Ovary (tissue), 9 donors: ENCODE results near the gene MAST3. TPM values are rescaled to one million over a fixed set of nuclear protein-coding genes. Genes with fewer than 3 reads are reported as not detected.

Experiments
- DNase-seq, 5 donors: peaks; one replicate each; pipeline ENCODE4 v3.0.0-alpha.2; 2019 to 2020
- H3K27ac ChIP-seq, 2 donors: fragments of 200-600 bp; one replicate each; pipeline versions ENCODE4 v1.5.1 to v1.8.0; 2019 to 2022
- H3K27me3 ChIP-seq: fragments of 200-600 bp; one replicate; pipeline ENCODE4 v1.8.0; 2022
- H3K36me3 ChIP-seq: fragments of 200-600 bp; sonication (generic); one replicate; pipeline ENCODE4 v1.5.1; 2019
- H3K4me1 ChIP-seq: one replicate; pipeline ENCODE4 v1.8.1; 2013; ENCODE audit warnings: mild to moderate bottlenecking, moderate library complexity; ENCODE audit not compliant: insufficient read depth
- H3K4me3 ChIP-seq: fragments of 200-600 bp; sonication (generic); one replicate; pipeline ENCODE4 v1.5.1; 2017
- H3K9me3 ChIP-seq, 2 donors: fragments of 200-600 bp in 1 of 2; sonication (generic) in 1 of 2; one replicate each; pipeline versions ENCODE4 v1.5.1 to v1.8.1; 2013 to 2019; ENCODE audit warnings: mild to moderate bottlenecking in 1 of 2, moderate library complexity in 1 of 2
- EP300 ChIP-seq: sonication (generic); formaldehyde crosslinking; IDR thresholded peaks from one replicate; pipeline ENCODE4 v1.6.1; 2017; ENCODE audit warnings: antibody characterized with exemption
- POLR2A ChIP-seq: fragments of 450-650 bp; IDR thresholded peaks from one replicate; pipeline ENCODE4 v1.6.1; 2017; ENCODE audit warnings: antibody characterized with exemption, mild to moderate bottlenecking, moderate library complexity
- WGBS, 3 donors: extraction: QIAGEN DNeasy Blood & Tissue Kit in 1 of 3; methylation state at CpG; one replicate each; pipeline versions ENCODE4 v1.1.5 to v1.1.7; 2013 to 2017; 5-methylcytosine and 5-hydroxymethylcytosine counted together
- intact Hi-C, 4 donors: fragments of 100-400 bp; cut with DNase I; formaldehyde crosslinking; loops; one replicate each; pipeline versions ENCODE4 v1.11.0 to v1.15.1; 2022 to 2023
- polyA plus RNA-seq, 2 donors: library from polyadenylated mRNA; stranded (reverse); fragments of 200-250 nt in 1 of 2; fragments of 350-450 nt in 1 of 2; fragmentation: Illumina TruSeq in 1 of 2; extraction: RNeasy Lipid Tissue Mini Kit (QIAGEN cat#74804) in 1 of 2; gene quantifications; one replicate each; pipeline ENCODE4 v1.2.3, GENCODE V29; 2013 to 2014
- total RNA-seq, 7 donors: library from RNA; depleted of rRNA in 2 of 7; stranded (reverse); fragments of >200 nt in 2 of 7; fragmentation: NEBNext Ultra II Directional in 3 of 7; extraction: Animal tissue kit (Norgen Biotek cat#: 25700) in 3 of 7; gene quantifications; one replicate each; pipeline versions ENCODE4 v1.1.0 to v1.2.4, GENCODE V29; 2016 to 2023
- TF ChIP-seq, protein P1 (sequence below), 3 donors: fragments of 450-650 bp in 2 of 3; fragments of 200-600 bp in 1 of 3; IDR thresholded peaks; one replicate each; pipeline versions ENCODE4 v1.5.1 to v1.8.0; 2016 to 2022; ENCODE audit warnings: antibody characterized with exemption in 3 of 3, mild to moderate bottlenecking in 1 of 3
- donor health status: DM: no; HTN: no; CAD: no; lungs with moderate emphysema.
- donor health status: DM: no; HTN: no; CAD: no.
- donor health status: Bipolar disorder and iron deficiency.
- donor health status: DM: yes; HTN: yes; CAD: no.
- donor health status: DM: no; HTN: no; CAD: no.
- donor health status: DM: yes; HTN: yes; CAD: no.

Gene MAST3
- total and polyA plus RNA-seq, 9 donors, result 2.4 to 12.2 (median 9.9) TPM

DNA sequence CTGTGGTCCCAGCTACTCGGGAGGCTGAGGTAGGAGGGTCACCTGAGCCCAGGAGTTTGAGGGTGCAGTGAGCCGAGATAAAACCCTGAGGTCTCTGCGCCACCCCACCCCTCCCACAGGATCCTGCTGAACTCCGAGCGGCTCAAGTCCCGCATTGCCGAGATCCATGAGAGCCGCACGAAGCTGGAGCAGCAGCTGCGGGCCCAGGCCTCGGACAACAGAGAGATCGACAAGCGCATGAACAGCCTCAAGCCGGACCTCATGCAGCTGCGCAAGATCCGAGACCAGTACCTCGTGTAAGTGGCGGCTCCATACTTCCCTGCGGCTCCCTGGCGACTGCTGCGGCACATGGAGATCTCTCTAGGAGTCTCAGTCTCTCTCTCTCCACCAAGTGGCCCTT, 69.4 kb downstream of the MAST3 start:
- TF ChIP-seq POLR2A, result no peak
- TF ChIP-seq, protein P1, sequence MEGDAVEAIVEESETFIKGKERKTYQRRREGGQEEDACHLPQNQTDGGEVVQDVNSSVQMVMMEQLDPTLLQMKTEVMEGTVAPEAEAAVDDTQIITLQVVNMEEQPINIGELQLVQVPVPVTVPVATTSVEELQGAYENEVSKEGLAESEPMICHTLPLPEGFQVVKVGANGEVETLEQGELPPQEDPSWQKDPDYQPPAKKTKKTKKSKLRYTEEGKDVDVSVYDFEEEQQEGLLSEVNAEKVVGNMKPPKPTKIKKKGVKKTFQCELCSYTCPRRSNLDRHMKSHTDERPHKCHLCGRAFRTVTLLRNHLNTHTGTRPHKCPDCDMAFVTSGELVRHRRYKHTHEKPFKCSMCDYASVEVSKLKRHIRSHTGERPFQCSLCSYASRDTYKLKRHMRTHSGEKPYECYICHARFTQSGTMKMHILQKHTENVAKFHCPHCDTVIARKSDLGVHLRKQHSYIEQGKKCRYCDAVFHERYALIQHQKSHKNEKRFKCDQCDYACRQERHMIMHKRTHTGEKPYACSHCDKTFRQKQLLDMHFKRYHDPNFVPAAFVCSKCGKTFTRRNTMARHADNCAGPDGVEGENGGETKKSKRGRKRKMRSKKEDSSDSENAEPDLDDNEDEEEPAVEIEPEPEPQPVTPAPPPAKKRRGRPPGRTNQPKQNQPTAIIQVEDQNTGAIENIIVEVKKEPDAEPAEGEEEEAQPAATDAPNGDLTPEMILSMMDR (IDR thresholded peaks at IDR 0.05), result no peak
- no peak for TF ChIP-seq EP300
- Histone ChIP-seq H3K36me3 (no peaks in the 10 kb centered on the region), H3K27ac (no peak overlapping the region), H3K4me3 (no peak overlapping the region), H3K9me3 (no peaks in the 10 kb centered on the region), H3K27me3 (no peaks in the 10 kb centered on the region), H3K4me1 (peaks cover 7% of the 10 kb centered on the region)
- intact Hi-C loops, result loop anchor here in 1 of 4 donors (10.0 kb wide), 1 partner anchor 52 kb away; no protein-coding TSS in a partner anchor
- WGBS, 3 donors, result 88 to 92% (median 90%) methylated on average over 21 of the region's 21 CpGs
- DNase-seq, result peak in 1 of 5 donors; percentile 38

DNA sequence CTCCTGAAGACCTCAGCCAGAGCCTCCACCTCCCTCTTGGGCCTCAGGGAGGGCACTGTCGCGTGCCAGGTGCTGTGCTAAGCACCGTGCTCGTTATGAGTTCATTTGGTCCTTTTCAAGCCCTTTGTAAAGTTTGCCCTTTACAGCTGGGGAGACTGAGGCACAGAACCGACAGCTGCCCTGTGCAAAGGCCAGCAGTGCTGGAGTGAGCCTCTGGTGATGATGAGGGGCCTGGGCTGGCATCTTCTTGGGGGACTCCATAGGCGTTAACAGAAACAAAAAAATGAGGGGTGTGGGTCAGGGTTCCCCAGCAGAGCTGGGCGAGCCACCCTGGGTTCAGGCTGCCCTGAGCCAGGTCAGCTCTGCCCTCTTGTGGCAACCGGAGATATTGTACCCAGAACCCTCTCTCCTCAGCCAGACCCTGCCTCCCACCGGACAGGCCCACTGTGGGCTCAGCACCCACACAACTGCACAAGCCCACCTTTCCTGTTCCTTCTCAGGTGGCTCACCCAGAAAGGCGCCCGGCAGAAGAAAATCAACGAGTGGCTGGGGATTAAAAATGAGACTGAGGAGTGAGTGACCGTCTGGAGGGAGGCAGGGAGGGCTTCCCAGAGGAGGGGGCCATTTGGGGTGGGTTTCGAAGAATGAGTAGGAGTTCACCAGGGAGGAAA, 70.5 kb downstream of the MAST3 start:
- Histone ChIP-seq H3K27ac (no peak overlapping the region), H3K36me3 (no peaks in the 10 kb centered on the region), H3K4me1 (peaks cover 7% of the 10 kb centered on the region), H3K4me3 (no peak overlapping the region), H3K9me3 (no peaks in the 10 kb centered on the region), H3K27me3 (no peaks in the 10 kb centered on the region)
- no peak for TF ChIP-seq EP300
- TF ChIP-seq, protein P1 (IDR thresholded peaks at IDR 0.05), result peak; percentile 12 to 63 (median 57)
- WGBS, 3 donors, result 65 to 73% (median 68%) methylated on average over 14 of the region's 14 CpGs
- DNase-seq, result peak in 2 of 5 donors; percentile 50 to 56
- intact Hi-C loops, result loop anchor here in 1 of 4 donors (10.0 kb wide), 1 partner anchor 53 kb away; no protein-coding TSS in a partner anchor

DNA sequence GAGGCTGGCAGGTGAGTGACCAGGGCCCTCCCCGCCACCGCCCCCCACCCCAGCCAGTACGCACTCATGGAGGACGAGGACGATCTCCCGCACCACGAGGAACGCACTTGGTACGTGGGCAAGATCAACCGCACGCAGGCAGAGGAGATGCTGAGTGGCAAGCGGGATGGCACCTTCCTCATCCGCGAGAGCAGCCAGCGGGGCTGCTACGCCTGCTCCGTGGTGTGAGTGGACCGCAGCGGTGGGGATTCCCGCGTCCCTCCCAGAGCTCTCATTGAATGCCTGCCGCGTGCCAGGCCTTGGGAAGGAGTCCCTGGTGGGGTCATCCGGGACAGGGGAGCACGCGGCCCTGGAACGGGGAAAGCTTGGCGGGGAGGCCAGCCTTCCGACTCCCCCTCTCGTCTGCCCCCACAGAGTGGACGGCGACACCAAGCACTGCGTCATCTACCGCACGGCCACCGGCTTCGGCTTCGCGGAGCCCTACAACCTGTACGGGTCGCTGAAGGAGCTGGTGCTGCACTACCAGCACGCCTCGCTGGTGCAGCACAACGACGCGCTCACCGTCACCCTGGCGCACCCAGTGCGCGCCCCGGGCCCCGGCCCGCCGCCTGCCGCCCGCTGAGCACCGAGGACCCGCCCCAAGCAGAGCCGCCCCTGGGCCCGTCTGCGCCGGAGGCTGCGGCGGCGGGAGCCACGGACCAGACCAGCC, 71.2 kb downstream of the MAST3 start:
- Histone ChIP-seq H3K27ac (no peak overlapping the region), H3K4me3 (no peak overlapping the region), H3K27me3 (no peaks in the 10 kb centered on the region), H3K9me3 (no peaks in the 10 kb centered on the region), H3K36me3 (no peaks in the 10 kb centered on the region), H3K4me1 (peaks cover 10% of the 10 kb centered on the region)
- peak in 2 of 5 donors; percentile 35 to 47 for DNase-seq
- intact Hi-C loops, result loop anchor here in 1 of 4 donors (10.0 kb wide), 1 partner anchor 54 kb away; no protein-coding TSS in a partner anchor
- WGBS, 3 donors, result 93 to 95% (median 94%) methylated on average over 58 to 66 of the region's 66 CpGs
- TF ChIP-seq POLR2A (no peak), EP300 (no peak)
- TF ChIP-seq, protein P1 (IDR thresholded peaks at IDR 0.05), result no peak

DNA sequence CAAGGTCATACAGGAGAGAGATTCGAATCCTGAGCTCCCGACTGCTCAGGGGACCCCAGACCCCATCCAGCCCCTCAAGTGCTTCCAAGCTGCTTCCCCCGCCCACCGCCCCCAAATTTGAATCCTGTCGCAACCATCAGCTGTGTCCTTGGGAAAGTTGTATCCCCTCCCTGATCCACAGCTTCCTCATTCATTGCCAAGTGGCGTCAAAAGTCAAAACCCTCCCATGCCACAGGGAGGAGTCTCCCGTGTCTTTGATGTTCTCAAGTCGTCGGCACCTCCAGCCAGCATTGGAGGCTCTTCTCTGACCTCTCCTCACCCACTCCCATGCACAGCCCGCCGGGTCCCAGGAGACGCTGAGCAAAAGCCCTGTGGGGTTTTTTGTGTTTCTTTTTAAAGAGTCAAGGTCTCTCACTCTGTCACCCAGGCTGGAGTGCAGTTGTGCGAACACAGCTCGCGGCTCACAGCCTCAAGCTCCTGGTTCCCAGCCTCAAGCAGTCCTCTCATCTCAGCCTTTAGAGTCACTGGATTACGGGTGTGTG, 73.2 kb downstream of the MAST3 start:
- Histone ChIP-seq H3K9me3 (no peaks in the 10 kb centered on the region), H3K27ac (peak overlapping the region; percentile 68 to 71), H3K36me3 (no peaks in the 10 kb centered on the region), H3K4me3 (no peak overlapping the region), H3K27me3 (no peaks in the 10 kb centered on the region), H3K4me1 (peaks cover 13% of the 10 kb centered on the region)
- no peak for TF ChIP-seq EP300
- no peak for TF ChIP-seq POLR2A
- TF ChIP-seq, protein P1 (IDR thresholded peaks at IDR 0.05), result no peak
- intact Hi-C loops, result no loop called here
- DNase-seq, result peak in 4 of 5 donors; percentile 56 to 63 (median 58)
- WGBS, 3 donors, result 12 to 32% (median 15%) methylated on average over 16 of the region's 16 CpGs
